HCT116 (cell line): ENCODE measurements around the gene MCC. TPM values are rescaled to one million over a fixed set of nuclear protein-coding genes. Genes with fewer than 3 reads are reported as not detected.

ENCODE experiments used
- ATAC-seq: fragments of 200-7000 bp; cut with Tn5 transposase; 2 replicates; pipeline ENCODE4 v1.9.1; 2020; ENCODE audit warnings: mild to moderate bottlenecking, moderate library complexity
- BruUV-seq: library from RNA; stranded (reverse); fragments of 400-500 nt; replicated peaks from 2 replicates; lab custom pipeline; 2021; lab: Mats Ljungman, UMichigan
- CTCF ChIA-PET: fragments of 300-600 bp; sonication (Branson Sonifier 250); formaldehyde crosslinking; loops from one replicate; lab custom pipeline; 2021; ENCODE audit warnings: antibody characterized with exemption; lab: Charles Lee
- POLR2A ChIA-PET: fragments of 300-600, 350-600 bp; sonication (Branson Sonifier 250); formaldehyde crosslinking; loops from one replicate; lab custom pipeline; 2021; ENCODE audit warnings: antibody characterized with exemption; lab: Charles Lee
- RAD21 ChIA-PET, 2 experiments: fragments of 300-600 bp; sonication (Branson Sonifier 250); formaldehyde crosslinking; loops; one replicate each; lab custom pipeline; 2023; ENCODE audit warnings: low total read pairs in 2 of 2; ENCODE audit not compliant: uncharacterized antibody in 2 of 2, unreplicated experiment in 2 of 2, low non-redundant PET in 1 of 2; lab: Charles Lee
- DNase-seq: peaks from one replicate; pipeline ENCODE4 v3.0.0-alpha.2; 2010; ENCODE audit warnings: low read depth, low spot score
- H2AFZ ChIP-seq: fragments of 200-600 bp; shearing (Covaris generic), sonication (generic); 2 replicates; pipeline ENCODE4 v1.6.1; 2017; ENCODE audit warnings: low read depth, mixed run types, mixed read lengths, antibody characterized with exemption, low read length; ENCODE audit not compliant: poor library complexity, severe bottlenecking
- H3K27ac ChIP-seq: 2 replicates; pipeline ENCODE4 v1.5.1; 2012; ENCODE audit warnings: low read depth, low read length
- H3K27me3 ChIP-seq: fragments of 200-600 bp; sonication (generic); 2 replicates; pipeline ENCODE4 v1.6.1; 2016; ENCODE audit warnings: mixed run types, low read length, mixed read lengths; ENCODE audit not compliant: insufficient read depth
- H3K36me3 ChIP-seq, 2 experiments: fragments of 200-500 bp in 1 of 2; fragments of 200-600 bp in 1 of 2; sonication (Bioruptor generic) in 1 of 2; sonication (generic) in 1 of 2; 2 replicates each; pipeline versions ENCODE4 v1.5.1 to v1.6.1; 2014 to 2016; ENCODE audit warnings: low read length in 2 of 2, inconsistent platforms in 1 of 2, mixed read lengths in 1 of 2, mixed run types in 1 of 2; ENCODE audit not compliant: insufficient read depth in 2 of 2, control insufficient read depth in 1 of 2
- H3K4me1 ChIP-seq, 2 experiments: fragments of 200-600 bp in 1 of 2; sonication (generic) in 1 of 2; 2 replicates each; pipeline versions ENCODE4 v1.5.1 to v1.6.1; 2012 to 2017; ENCODE audit warnings: low read length in 2 of 2, inconsistent platforms in 1 of 2, mild to moderate bottlenecking in 1 of 2, mixed read lengths in 1 of 2, mixed run types in 1 of 2, moderate library complexity in 1 of 2; ENCODE audit not compliant: insufficient read depth in 2 of 2, control insufficient read depth in 1 of 2
- H3K4me2 ChIP-seq: fragments of 200-600 bp; sonication (generic); 2 replicates; pipeline ENCODE4 v1.6.1; 2017; ENCODE audit warnings: mixed run types, low read length, mixed read lengths
- H3K4me3 ChIP-seq, 2 experiments: fragments of 200-600 bp in 1 of 2; sonication (generic) in 1 of 2; replicated peaks in 1 of 2; 2 replicates each; pipeline ENCODE4 v1.5.1; 2011 to 2016; ENCODE audit warnings: low read length in 2 of 2, control low read depth in 1 of 2, low read depth in 1 of 2, mild to moderate bottlenecking in 1 of 2, mixed read lengths in 1 of 2, mixed run types in 1 of 2
- H3K79me2 ChIP-seq: fragments of 200-600 bp; sonication (generic); 2 replicates; pipeline ENCODE4 v1.6.1; 2017; ENCODE audit warnings: mild to moderate bottlenecking, mixed run types, low read length, moderate library complexity, mixed read lengths; ENCODE audit not compliant: insufficient read depth
- H3K9ac ChIP-seq: fragments of 200-600 bp; sonication (generic); 2 replicates; pipeline ENCODE4 v1.6.1; 2016; ENCODE audit warnings: low read length, mixed read lengths
- H3K9me2 ChIP-seq: fragments of 200-600 bp; sonication (generic), shearing (Covaris generic); 2 replicates; pipeline ENCODE4 v1.6.1; 2017; ENCODE audit warnings: mixed run types, mild to moderate bottlenecking, moderate library complexity; ENCODE audit not compliant: insufficient read depth
- H3K9me3 ChIP-seq, 2 experiments: fragments of 200-500 bp in 1 of 2; fragments of 200-600 bp in 1 of 2; sonication (Bioruptor generic) in 1 of 2; sonication (generic) in 1 of 2; 2 replicates each; pipeline ENCODE4 v1.6.1; 2014 to 2017; ENCODE audit warnings: low read length in 2 of 2, mixed read lengths in 2 of 2, inconsistent platforms in 1 of 2, low read depth in 1 of 2, mild to moderate bottlenecking in 1 of 2, mixed run types in 1 of 2, moderate library complexity in 1 of 2; ENCODE audit not compliant: control insufficient read depth in 1 of 2, insufficient read depth in 1 of 2
- H4K20me1 ChIP-seq: fragments of 200-600 bp; sonication (generic), shearing (Covaris generic); 2 replicates; pipeline ENCODE4 v1.6.1; 2017; ENCODE audit warnings: mixed run types, mild to moderate bottlenecking, moderate library complexity; ENCODE audit not compliant: insufficient read depth
- CBX3 ChIP-seq: IDR thresholded peaks from 2 replicates; pipeline ENCODE4 v1.6.1; 2012; ENCODE audit warnings: low read depth
- ELF1 ChIP-seq: IDR thresholded peaks from 2 replicates; pipeline ENCODE4 v1.6.1; 2012; ENCODE audit warnings: low read depth, borderline replicate concordance
- EZH2phosphoT487 ChIP-seq: fragments of 200-600 bp; IDR thresholded peaks from 2 replicates; pipeline ENCODE4 v1.6.1; 2018; ENCODE audit warnings: antibody characterized with exemption, borderline replicate concordance
- FOSL1 ChIP-seq: IDR thresholded peaks from 2 replicates; pipeline ENCODE4 v1.6.1; 2012; ENCODE audit warnings: low read depth
- JUND ChIP-seq: IDR thresholded peaks from 2 replicates; pipeline ENCODE4 v1.6.1; 2012
- POLR2AphosphoS5 ChIP-seq: IDR thresholded peaks from 2 replicates; pipeline ENCODE4 v1.6.1; 2011; ENCODE audit warnings: mild to moderate bottlenecking, low read depth, low read length, moderate library complexity
- RAD21 ChIP-seq: IDR thresholded peaks from 2 replicates; pipeline ENCODE4 v1.6.1; 2012; ENCODE audit warnings: low read depth, mild to moderate bottlenecking
- SIN3A ChIP-seq: IDR thresholded peaks from 2 replicates; pipeline ENCODE4 v1.6.1; 2012; ENCODE audit warnings: low read depth
- SRF ChIP-seq: IDR thresholded peaks from 2 replicates; pipeline ENCODE4 v1.6.1; 2012; ENCODE audit warnings: low read depth
- YY1 ChIP-seq: IDR thresholded peaks from 2 replicates; pipeline ENCODE4 v1.6.1; 2011; ENCODE audit warnings: low read length, low read depth, moderate library complexity, mild to moderate bottlenecking; ENCODE audit not compliant: insufficient replicate concordance; ENCODE audit errors: extremely low read depth
- ZBTB33 ChIP-seq: IDR thresholded peaks from 2 replicates; pipeline ENCODE4 v1.6.1; 2011; ENCODE audit warnings: mild to moderate bottlenecking, low read length, moderate library complexity; ENCODE audit not compliant: insufficient replicate concordance; ENCODE audit errors: extremely low read depth
- ZFX ChIP-seq: fragments of 450-650 bp; IDR thresholded peaks from 2 replicates; pipeline ENCODE4 v1.6.1; 2017
- intact Hi-C: fragments of 100-400 bp; cut with micrococcal nuclease; formaldehyde crosslinking; loops from 2 replicates; pipeline ENCODE4 v1.10.0; 2022
- total RNA-seq: library from RNA; stranded (reverse); gene quantifications from one replicate; pipeline ENCODE4 v1.2.1, GENCODE V29; 2021; ENCODE audit not compliant: unreplicated experiment
- TF ChIP-seq, protein P1 (sequence below): IDR thresholded peaks from 2 replicates; pipeline ENCODE4 v1.6.1; 2012
- TF ChIP-seq, protein P2 (sequence below): IDR thresholded peaks from 2 replicates; pipeline ENCODE4 v1.6.1; 2012; ENCODE audit warnings: low read depth

MCC gene
- total RNA-seq, 1 experiment from 2014 or later: 20.1 TPM

- H3K27ac ChIP-seq: no peak overlapping the region
- CTCF ChIA-PET: no interaction called here
- TF ChIP-seq SIN3A (no peak), JUND (no peak), SRF (no peak), FOSL1 (no peak), RAD21 (no peak), YY1 (no peak), POLR2AphosphoS5 (no peak), CBX3 (no peak), ZFX (no peak), ELF1 (no peak), EZH2phosphoT487 (no peak), ZBTB33 (no peak)
- TF ChIP-seq, protein P1, sequence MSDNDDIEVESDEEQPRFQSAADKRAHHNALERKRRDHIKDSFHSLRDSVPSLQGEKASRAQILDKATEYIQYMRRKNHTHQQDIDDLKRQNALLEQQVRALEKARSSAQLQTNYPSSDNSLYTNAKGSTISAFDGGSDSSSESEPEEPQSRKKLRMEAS: no peak
- TF ChIP-seq, protein P2, sequence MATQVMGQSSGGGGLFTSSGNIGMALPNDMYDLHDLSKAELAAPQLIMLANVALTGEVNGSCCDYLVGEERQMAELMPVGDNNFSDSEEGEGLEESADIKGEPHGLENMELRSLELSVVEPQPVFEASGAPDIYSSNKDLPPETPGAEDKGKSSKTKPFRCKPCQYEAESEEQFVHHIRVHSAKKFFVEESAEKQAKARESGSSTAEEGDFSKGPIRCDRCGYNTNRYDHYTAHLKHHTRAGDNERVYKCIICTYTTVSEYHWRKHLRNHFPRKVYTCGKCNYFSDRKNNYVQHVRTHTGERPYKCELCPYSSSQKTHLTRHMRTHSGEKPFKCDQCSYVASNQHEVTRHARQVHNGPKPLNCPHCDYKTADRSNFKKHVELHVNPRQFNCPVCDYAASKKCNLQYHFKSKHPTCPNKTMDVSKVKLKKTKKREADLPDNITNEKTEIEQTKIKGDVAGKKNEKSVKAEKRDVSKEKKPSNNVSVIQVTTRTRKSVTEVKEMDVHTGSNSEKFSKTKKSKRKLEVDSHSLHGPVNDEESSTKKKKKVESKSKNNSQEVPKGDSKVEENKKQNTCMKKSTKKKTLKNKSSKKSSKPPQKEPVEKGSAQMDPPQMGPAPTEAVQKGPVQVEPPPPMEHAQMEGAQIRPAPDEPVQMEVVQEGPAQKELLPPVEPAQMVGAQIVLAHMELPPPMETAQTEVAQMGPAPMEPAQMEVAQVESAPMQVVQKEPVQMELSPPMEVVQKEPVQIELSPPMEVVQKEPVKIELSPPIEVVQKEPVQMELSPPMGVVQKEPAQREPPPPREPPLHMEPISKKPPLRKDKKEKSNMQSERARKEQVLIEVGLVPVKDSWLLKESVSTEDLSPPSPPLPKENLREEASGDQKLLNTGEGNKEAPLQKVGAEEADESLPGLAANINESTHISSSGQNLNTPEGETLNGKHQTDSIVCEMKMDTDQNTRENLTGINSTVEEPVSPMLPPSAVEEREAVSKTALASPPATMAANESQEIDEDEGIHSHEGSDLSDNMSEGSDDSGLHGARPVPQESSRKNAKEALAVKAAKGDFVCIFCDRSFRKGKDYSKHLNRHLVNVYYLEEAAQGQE: no peak
- TF ChIP-seq, all 23 proteins: peak for 0
- Histone ChIP-seq H3K4me2 (no peak overlapping the region), H3K27me3 (no peaks in the 10 kb centered on the region), H3K4me1 (no peaks in the 10 kb centered on the region), H4K20me1 (no peaks in the 10 kb centered on the region), H2AFZ (no peak overlapping the region), H3K79me2 (no peaks in the 10 kb centered on the region), H3K9me2 (no peaks in the 10 kb centered on the region), H3K9ac (no peak overlapping the region), H3K36me3 (no peaks in the 10 kb centered on the region), H3K4me3 (no peak overlapping the region), H3K9me3 (no peaks in the 10 kb centered on the region)
- ATAC-seq (no peak), DNase-seq (no peak)
- intact Hi-C loops: no loop called here
- ChIA-PET POLR2A (no interaction called here), RAD21 (no interaction called here)
- no TSS peak for BruUV-seq
These were observed 370.6 kb downstream of the MCC start for GRCh38 chr5:113117543-113118115.
